Lung (tissue), 12 donors: ENCODE measurements around the gene ANKRD44. TPM values are rescaled to one million over a fixed set of nuclear protein-coding genes. Genes with fewer than 3 reads are reported as not detected.

Experiments
- ATAC-seq: fragments of 200-7000 bp; cut with Tn5 transposase; one replicate; pipeline ENCODE4 v1.9.1; 2020; ENCODE audit warnings: moderate number of reproducible peaks; ENCODE audit not compliant: insufficient read depth, low FRiP score
- DNase-seq, 3 donors: peaks; one replicate each; pipeline ENCODE4 v3.0.0-alpha.2; 2013 to 2017
- H3K27ac ChIP-seq, 2 donors: one replicate each; pipeline ENCODE4 v1.5.1; 2013; ENCODE audit warnings: mild to moderate bottlenecking in 2 of 2, moderate library complexity in 2 of 2, control low read depth in 1 of 2, inconsistent platforms in 1 of 2, low read depth in 1 of 2, low read length in 1 of 2
- H3K27me3 ChIP-seq, 3 donors: one replicate each; pipeline ENCODE4 v1.5.1; 2013; ENCODE audit warnings: low read length in 2 of 3; ENCODE audit not compliant: control insufficient read depth in 3 of 3, insufficient read depth in 3 of 3
- H3K36me3 ChIP-seq, 4 donors: one replicate each; pipeline ENCODE4 v1.5.1; 2013; ENCODE audit warnings: low read length in 4 of 4, mild to moderate bottlenecking in 1 of 4, moderate library complexity in 1 of 4; ENCODE audit not compliant: control insufficient read depth in 4 of 4, insufficient read depth in 4 of 4
- H3K4me1 ChIP-seq, 5 donors: one replicate each; pipeline ENCODE4 v1.5.1; 2013; ENCODE audit warnings: low read length in 5 of 5, mild to moderate bottlenecking in 2 of 5, moderate library complexity in 1 of 5; ENCODE audit not compliant: control insufficient read depth in 5 of 5, insufficient read depth in 5 of 5
- H3K4me3 ChIP-seq: one replicate; pipeline ENCODE4 v1.5.1; 2013; ENCODE audit warnings: mild to moderate bottlenecking, control low read depth, moderate library complexity
- H3K9ac ChIP-seq, 2 donors: one replicate each; pipeline ENCODE4 v1.5.1; 2013; ENCODE audit warnings: low read length in 2 of 2, control low read depth in 1 of 2; ENCODE audit not compliant: insufficient read depth in 1 of 2
- H3K9me3 ChIP-seq, 4 donors: one replicate each; pipeline ENCODE4 v1.5.1; 2013; ENCODE audit warnings: low read length in 3 of 4, mild to moderate bottlenecking in 1 of 4, moderate library complexity in 1 of 4; ENCODE audit not compliant: control insufficient read depth in 4 of 4, insufficient read depth in 3 of 4
- WGBS, 2 donors: extraction: QIAGEN DNeasy Blood & Tissue Kit; methylation state at CpG; one replicate each; pipeline ENCODE4 v1.1.7; 2013; 5-methylcytosine and 5-hydroxymethylcytosine counted together
- polyA plus RNA-seq, 2 donors: library from polyadenylated mRNA; stranded (reverse); fragments of 200-250 nt; gene quantifications; one replicate each; pipeline ENCODE4 v1.2.1, GENCODE V29; 2013
- total RNA-seq, 2 donors: library from RNA; depleted of rRNA in 1 of 2; stranded (reverse); fragments of >200 nt in 1 of 2; gene quantifications; one replicate each; pipeline ENCODE4 v1.2.1, GENCODE V29; 2014 to 2021
- TF ChIP-seq, protein P1 (sequence below): IDR thresholded peaks from 2 replicates; pipeline ENCODE4 v1.5.1; 2012; ENCODE audit warnings: mild to moderate bottlenecking; ENCODE audit errors: control extremely low read depth, extremely low read depth
- donor health status: control.
- donor health status: control.
- donor health status: Bipolar disorder and iron deficiency.
- donor health status: healthy.
- donor health status: DM: yes; HTN: yes; CAD: no.

ANKRD44 gene
- total and polyA plus RNA-seq, 4 donors: 7.1 to 73.8 (median 20.3) TPM

DNA sequence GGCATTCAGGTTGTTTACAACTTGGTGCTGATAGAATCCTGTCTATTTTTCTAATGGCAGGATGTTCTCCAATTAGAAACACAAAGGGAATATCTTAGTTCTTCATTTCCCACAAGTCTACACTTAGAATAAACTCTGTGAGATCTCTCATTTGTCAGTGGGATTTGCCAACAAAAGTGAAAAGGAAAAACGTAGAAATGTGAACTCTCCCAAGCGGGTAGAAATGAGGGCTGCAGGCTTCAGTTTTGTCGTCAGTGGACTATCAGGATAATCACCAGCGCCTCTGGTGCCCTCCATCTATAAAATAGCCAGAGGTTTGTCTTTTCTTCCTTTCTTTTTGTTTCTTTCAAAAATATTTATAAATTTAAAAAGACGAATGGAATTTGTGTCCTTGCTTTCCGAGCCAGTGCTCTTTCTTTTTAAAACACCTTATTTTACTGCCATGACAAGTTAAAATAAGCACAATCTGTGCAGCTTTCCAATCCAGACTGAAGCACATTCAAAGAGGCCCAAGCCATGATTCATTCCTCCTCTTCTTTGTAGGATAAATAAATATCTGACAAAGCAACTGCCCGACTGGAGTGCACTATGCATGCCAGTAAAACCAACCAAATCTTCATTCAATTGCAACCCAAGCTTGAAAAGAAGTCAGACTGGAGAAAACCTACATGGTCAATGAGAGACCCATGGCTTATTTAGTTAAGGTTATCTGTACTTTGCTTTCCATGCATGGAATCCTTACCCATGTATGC lies 185.8 kb downstream of the ANKRD44 start:
- DNase-seq (no peak), ATAC-seq (no peak)
- H3K27ac ChIP-seq: no peak overlapping the region
- peaks cover 0 to 18% (median 3%) of the 10 kb centered on the region in 4 donors for H3K36me3 ChIP-seq
- no peak overlapping the region for H3K4me3 ChIP-seq
- no peaks in the 10 kb centered on the region for H3K4me1 ChIP-seq
- no peaks in the 10 kb centered on the region for H3K9me3 ChIP-seq
- no peaks in the 10 kb centered on the region for H3K27me3 ChIP-seq
- TF ChIP-seq, protein P1, sequence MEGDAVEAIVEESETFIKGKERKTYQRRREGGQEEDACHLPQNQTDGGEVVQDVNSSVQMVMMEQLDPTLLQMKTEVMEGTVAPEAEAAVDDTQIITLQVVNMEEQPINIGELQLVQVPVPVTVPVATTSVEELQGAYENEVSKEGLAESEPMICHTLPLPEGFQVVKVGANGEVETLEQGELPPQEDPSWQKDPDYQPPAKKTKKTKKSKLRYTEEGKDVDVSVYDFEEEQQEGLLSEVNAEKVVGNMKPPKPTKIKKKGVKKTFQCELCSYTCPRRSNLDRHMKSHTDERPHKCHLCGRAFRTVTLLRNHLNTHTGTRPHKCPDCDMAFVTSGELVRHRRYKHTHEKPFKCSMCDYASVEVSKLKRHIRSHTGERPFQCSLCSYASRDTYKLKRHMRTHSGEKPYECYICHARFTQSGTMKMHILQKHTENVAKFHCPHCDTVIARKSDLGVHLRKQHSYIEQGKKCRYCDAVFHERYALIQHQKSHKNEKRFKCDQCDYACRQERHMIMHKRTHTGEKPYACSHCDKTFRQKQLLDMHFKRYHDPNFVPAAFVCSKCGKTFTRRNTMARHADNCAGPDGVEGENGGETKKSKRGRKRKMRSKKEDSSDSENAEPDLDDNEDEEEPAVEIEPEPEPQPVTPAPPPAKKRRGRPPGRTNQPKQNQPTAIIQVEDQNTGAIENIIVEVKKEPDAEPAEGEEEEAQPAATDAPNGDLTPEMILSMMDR: no peak
- no peak overlapping the region for H3K9ac ChIP-seq
- WGBS, 2 donors: 65 to 72% methylated on average over 7 of the region's 7 CpGs

DNA sequence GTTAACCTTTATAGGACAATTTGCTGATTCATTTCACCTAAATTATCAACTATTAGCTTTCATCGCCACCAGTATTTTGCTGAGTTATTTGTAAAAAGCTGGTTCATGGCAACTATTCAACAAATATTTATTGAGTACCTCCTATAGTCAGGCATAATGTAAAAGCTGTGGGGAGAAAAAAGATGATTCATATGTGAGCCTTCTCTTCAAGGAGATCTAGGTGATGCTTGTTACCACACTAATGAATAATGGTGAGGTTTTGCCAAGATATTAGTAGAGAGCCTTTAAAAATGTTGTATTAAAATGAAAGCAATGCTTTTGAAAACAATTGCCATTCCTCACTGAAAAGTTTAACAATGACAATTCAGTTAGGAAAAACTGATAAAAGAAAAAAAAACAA lies 187.8 kb downstream of the ANKRD44 start:
- Histone ChIP-seq H3K9me3 (no peaks in the 10 kb centered on the region), H3K4me1 (no peaks in the 10 kb centered on the region), H3K27ac (no peak overlapping the region)

DNA sequence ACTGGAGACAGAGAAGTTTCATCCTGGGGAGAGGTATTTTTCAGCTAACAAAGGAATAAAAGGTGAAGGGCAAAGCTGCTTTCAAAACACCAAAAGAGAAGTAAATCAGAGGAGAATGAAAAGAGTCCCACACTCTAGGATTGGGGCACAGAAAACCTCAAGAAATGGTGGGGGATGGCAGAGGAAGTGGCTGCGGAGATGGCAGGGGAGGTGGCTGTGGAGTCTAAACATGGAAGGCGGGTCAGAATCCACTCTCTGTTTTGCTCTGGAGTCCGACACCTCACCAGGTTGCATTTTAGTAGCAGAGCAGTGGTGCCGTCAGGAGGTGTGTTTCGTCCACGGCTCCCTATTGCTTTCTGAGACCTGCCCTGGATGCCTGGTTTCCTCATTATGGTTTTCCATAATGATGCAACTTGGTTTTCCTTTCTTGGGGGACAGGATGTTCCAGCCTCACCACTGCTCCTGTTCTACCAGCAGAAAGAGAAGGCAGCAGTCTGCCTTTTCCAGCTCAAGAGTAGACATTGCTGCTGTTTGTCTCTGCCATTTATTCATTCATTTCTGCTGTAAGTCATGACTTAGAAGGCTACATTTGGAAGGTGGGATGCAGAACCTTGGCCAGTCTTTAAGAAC lies 188.7 kb downstream of the ANKRD44 start:
- Histone ChIP-seq H3K9me3 (no peaks in the 10 kb centered on the region), H3K36me3 (peaks cover 0 to 18% (median 3%) of the 10 kb centered on the region in 4 donors), H3K27ac (no peak overlapping the region), H3K4me1 (no peaks in the 10 kb centered on the region), H3K9ac (no peak overlapping the region), H3K4me3 (no peak overlapping the region), H3K27me3 (no peaks in the 10 kb centered on the region)
- WGBS, 2 donors: 72 to 79% methylated on average over 6 of the region's 6 CpGs
- ATAC-seq (no peak), DNase-seq (no peak)
- TF ChIP-seq, protein P1: no peak

More for the DNA sequence above, 187.8 kb downstream of the ANKRD44 start:
- Histone ChIP-seq H3K9ac (no peak overlapping the region), H3K36me3 (peaks cover 0 to 18% (median 3%) of the 10 kb centered on the region in 4 donors), H3K27me3 (no peaks in the 10 kb centered on the region), H3K4me3 (no peak overlapping the region)
- 94 to 97% methylated on average over 1 of the region's 1 CpG for WGBS, 2 donors
- DNase-seq (no peak), ATAC-seq (no peak)
- TF ChIP-seq, protein P1: no peak
